ENCODE results near the gene TDRD7. TPM values are rescaled to one million over a fixed set of nuclear protein-coding genes. Genes with fewer than 3 reads are reported as not detected.

Gene TDRD7, protein sequence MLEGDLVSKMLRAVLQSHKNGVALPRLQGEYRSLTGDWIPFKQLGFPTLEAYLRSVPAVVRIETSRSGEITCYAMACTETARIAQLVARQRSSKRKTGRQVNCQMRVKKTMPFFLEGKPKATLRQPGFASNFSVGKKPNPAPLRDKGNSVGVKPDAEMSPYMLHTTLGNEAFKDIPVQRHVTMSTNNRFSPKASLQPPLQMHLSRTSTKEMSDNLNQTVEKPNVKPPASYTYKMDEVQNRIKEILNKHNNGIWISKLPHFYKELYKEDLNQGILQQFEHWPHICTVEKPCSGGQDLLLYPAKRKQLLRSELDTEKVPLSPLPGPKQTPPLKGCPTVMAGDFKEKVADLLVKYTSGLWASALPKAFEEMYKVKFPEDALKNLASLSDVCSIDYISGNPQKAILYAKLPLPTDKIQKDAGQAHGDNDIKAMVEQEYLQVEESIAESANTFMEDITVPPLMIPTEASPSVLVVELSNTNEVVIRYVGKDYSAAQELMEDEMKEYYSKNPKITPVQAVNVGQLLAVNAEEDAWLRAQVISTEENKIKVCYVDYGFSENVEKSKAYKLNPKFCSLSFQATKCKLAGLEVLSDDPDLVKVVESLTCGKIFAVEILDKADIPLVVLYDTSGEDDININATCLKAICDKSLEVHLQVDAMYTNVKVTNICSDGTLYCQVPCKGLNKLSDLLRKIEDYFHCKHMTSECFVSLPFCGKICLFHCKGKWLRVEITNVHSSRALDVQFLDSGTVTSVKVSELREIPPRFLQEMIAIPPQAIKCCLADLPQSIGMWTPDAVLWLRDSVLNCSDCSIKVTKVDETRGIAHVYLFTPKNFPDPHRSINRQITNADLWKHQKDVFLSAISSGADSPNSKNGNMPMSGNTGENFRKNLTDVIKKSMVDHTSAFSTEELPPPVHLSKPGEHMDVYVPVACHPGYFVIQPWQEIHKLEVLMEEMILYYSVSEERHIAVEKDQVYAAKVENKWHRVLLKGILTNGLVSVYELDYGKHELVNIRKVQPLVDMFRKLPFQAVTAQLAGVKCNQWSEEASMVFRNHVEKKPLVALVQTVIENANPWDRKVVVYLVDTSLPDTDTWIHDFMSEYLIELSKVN
- total RNA-seq (2022; extraction: Qiagen RNA extraction): 10.8 to 13.7 TPM (median 12.2 TPM) in 5 replicates

DNA sequence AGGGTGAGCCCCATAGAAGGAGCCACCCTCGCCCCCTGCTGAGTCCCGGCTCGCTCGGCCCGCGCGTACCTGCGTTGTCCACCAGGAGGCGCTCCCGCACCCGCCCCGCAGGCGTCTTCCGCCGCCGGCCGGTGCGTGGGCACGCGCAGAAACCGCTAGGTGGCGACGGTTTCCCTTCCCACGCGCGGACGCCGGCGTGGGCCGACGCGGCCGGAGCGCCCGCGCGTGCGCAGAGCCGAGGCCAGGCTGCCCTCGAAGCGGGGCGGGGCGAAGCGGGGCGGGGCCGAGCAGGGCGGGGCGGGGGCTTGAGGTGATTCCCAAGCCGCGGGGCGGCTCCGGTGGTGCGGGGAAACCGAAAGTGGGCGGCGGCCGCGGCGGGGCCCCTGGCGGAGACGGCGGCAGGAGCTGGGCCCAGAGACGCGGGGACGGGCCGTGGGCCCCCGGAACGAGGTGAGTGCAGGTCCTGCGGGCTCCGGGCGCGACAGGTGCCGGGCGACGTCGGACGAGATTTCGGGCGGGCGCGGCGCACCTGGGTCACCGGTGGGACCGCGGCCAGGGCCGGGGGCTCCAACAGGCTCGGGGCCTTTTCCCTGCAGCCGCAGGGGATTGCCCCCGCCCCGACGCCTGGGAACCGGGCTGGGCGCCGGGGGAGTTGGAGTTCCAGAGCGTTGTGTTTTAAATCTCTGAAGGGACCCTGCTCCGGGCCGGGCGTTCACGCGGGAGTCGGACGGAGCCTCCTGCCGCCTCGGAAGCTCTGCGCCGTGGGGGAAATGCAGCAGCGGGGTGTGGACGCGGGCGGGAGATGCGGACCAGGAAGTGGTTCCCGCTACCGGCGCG is at the start of gene TDRD7:
Gene TDRD7, plus strand, starts transcription at position 308 of the 837 bp plus-strand sequence. CDS start 16,370 bp downstream, outside the sequence.

DNA sequence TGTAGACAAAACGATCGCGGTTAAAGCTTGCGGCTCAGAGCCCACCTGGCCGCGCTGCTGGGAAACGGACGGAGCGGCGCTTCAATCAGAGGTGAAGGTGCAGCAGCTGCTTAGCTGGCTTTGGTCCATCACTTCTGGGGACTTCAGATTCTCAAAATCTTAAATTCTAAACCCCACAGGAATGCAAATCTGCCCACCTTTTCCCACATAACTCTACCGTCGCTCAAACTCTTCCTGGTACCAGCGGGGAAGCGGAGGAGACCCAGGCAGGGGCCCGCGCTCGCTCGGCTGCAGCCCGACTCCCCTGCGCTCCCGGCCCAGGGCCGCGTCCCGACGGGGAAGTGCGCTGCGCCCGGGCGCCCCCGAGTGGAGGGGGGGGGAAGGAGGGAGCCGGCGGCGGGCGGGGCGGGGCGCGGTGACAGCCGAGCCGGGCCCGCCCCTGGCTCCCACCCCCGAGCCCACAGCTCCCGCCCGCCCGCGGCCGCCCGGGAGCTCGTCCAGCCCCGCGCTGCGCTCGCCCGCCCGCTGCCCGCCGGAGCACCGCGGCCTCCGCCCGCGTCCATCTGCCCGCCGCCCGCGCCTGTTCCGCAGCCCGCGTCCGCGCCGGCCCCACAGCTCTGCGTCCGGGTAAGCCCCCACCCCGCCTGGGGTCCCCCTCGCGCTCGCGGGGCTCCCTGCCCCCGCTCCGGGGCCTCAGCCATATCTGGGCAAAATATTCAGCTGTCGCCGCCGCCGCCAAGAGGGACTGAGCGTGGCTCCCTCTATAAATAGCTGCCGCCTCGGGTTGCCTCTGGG is 89.5 kb downstream of the TDRD7 start, which contains the start of gene TMOD1:
Gene TMOD1, plus strand, starts transcription at position 490 of the 795 bp plus-strand sequence. CDS start 22,523 bp downstream, outside the sequence.

Other genes with a start within 250 kb of the TDRD7 start
- gene CCDC180, start 104.4 kb upstream of the TDRD7 start, total RNA-seq (2022; extraction: Qiagen RNA extraction): 0.36 to 1.6 TPM (median 0.70 TPM) in 5 replicates
- gene TMOD1, start 89.6 kb downstream of the TDRD7 start, total RNA-seq (2022; extraction: Qiagen RNA extraction): 1.7 to 2.1 TPM (median 2.0 TPM) in 5 replicates
- 8.1 to 10.8 TPM (median 10.1 TPM) in 5 replicates for gene TSTD2, start 221.3 kb downstream of the TDRD7 start, total RNA-seq (2022; extraction: Qiagen RNA extraction)
- 24.4 to 26.7 TPM (median 25.0 TPM) in 5 replicates for gene NCBP1, start 221.7 kb downstream of the TDRD7 start, total RNA-seq (2022; extraction: Qiagen RNA extraction)

All from A549 treated with Mapracorat at 1 μM for 4 hours (cell line).